Gastroesophageal sphincter (tissue), 4 donors: ENCODE data around the gene WNT9A. TPM values are rescaled to one million over a fixed set of nuclear protein-coding genes. Genes with fewer than 3 reads are reported as not detected.

Experiments used
- ATAC-seq: fragments of 150-250 bp; one replicate; pipeline ENCODE4 v1.9.1; 2016; ENCODE audit warnings: mild to moderate bottlenecking, moderate library complexity
- H3K27ac ChIP-seq, 4 donors: fragments of 200-600 bp; sonication (generic) in 3 of 4; 1 replicate in 3 of 4; 2 replicates in 1 of 4; pipeline ENCODE4 v1.5.1; 2016 to 2019
- H3K27me3 ChIP-seq: fragments of 200-600 bp; sonication (generic); one replicate; pipeline ENCODE4 v1.5.1; 2019
- H3K36me3 ChIP-seq, 2 donors: fragments of 200-600 bp; sonication (generic); one replicate each; pipeline ENCODE4 v1.5.1; 2019; ENCODE audit warnings: control low read depth in 1 of 2
- H3K4me1 ChIP-seq, 3 donors: fragments of 200-600 bp; sonication (generic); 1 replicate in 2 of 3; 2 replicates in 1 of 3; pipeline ENCODE4 v1.5.1; 2016 to 2019; ENCODE audit warnings: control low read depth in 2 of 3
- H3K4me3 ChIP-seq, 2 donors: fragments of 200-600 bp; sonication (generic); one replicate each; pipeline ENCODE4 v1.5.1; 2019; ENCODE audit warnings: mild to moderate bottlenecking in 1 of 2, moderate library complexity in 1 of 2
- H3K9me3 ChIP-seq, 3 donors: fragments of 200-600 bp; sonication (generic); one replicate each; pipeline ENCODE4 v1.5.1; 2017 to 2019; ENCODE audit warnings: control low read depth in 2 of 3
- CTCF ChIP-seq, 4 experiments: fragments of 200-600 bp in 2 of 4; fragments of 450-650 bp in 2 of 4; sonication (generic) in 1 of 4; IDR thresholded peaks; one replicate each; pipeline ENCODE4 v1.5.1; 2017 to 2019; ENCODE audit warnings: antibody characterized with exemption in 4 of 4, mild to moderate bottlenecking in 2 of 4, moderate library complexity in 2 of 4
- EP300 ChIP-seq: sonication (generic); formaldehyde crosslinking; IDR thresholded peaks from one replicate; pipeline ENCODE4 v1.6.1; 2017; ENCODE audit warnings: antibody characterized with exemption, mild to moderate bottlenecking
- POLR2A ChIP-seq, 2 donors: fragments of 450-650 bp; IDR thresholded peaks; one replicate each; pipeline ENCODE4 v1.6.1; 2017; ENCODE audit warnings: antibody characterized with exemption in 2 of 2, mild to moderate bottlenecking in 2 of 2, moderate library complexity in 1 of 2
- POLR2AphosphoS5 ChIP-seq: sonication (generic); formaldehyde crosslinking; IDR thresholded peaks from one replicate; pipeline ENCODE4 v1.6.1; 2017; ENCODE audit warnings: antibody characterized with exemption
- WGBS, 2 donors: methylation state at CpG; one replicate each; pipeline ENCODE4 v1.1.5; 2018; ENCODE audit warnings: low coverage in 1 of 2; 5-methylcytosine and 5-hydroxymethylcytosine counted together
- total RNA-seq, 4 donors: library from RNA; depleted of rRNA; stranded (reverse); fragments of >200 nt; gene quantifications; one replicate each; pipeline ENCODE4 v1.1.0, GENCODE V29; 2016

WNT9A gene
- total RNA-seq, 4 donors from 2014 or later = 5.4 to 14.0 (median 6.6) TPM

- TF ChIP-seq POLR2AphosphoS5 (no peak), POLR2A (IDR thresholded peaks at IDR 0.05) (no peak), CTCF (IDR thresholded peaks at IDR 0.05) (no peak), EP300 (no peak)
- 51 to 60% methylated on average over 1 to 12 of the region's 22 CpGs for WGBS, 2 donors
- no peaks in the 10 kb centered on the region for H3K27me3 ChIP-seq
- no peaks in the 10 kb centered on the region for H3K9me3 ChIP-seq
- no peak overlapping the region for H3K27ac ChIP-seq
- no peaks in the 10 kb centered on the region for H3K4me1 ChIP-seq
- peaks cover 0 to 11% of the 10 kb centered on the region in 2 donors for H3K36me3 ChIP-seq
- H3K4me3 ChIP-seq = no peak overlapping the region
- ATAC-seq = no peak
These were observed 31.9 kb downstream of the WNT9A start for GRCh38 chr1:227915564-227916553.

- no peaks in the 10 kb centered on the region for H3K4me1 ChIP-seq
- no peaks in the 10 kb centered on the region for H3K9me3 ChIP-seq
- no peak for ATAC-seq
These were observed 32.8 kb downstream of the WNT9A start for GRCh38 chr1:227914801-227915563.

GRCh38 chr1:227913764-227914721, 33.7 kb downstream of the WNT9A start:
- H3K9me3 ChIP-seq = no peaks in the 10 kb centered on the region
- WGBS, 2 donors = 40% methylated on average over 1 of the region's 17 CpGs; no CpG with 5 or more reads in 1 of the 2 donors
- ATAC-seq = no peak
- H3K4me1 ChIP-seq = no peaks in the 10 kb centered on the region
- no peak for TF ChIP-seq CTCF (IDR thresholded peaks at IDR 0.05)
- no peak for TF ChIP-seq EP300
- no peak for TF ChIP-seq POLR2A (IDR thresholded peaks at IDR 0.05)
- TF ChIP-seq POLR2AphosphoS5 = no peak
- H3K4me3 ChIP-seq = no peak overlapping the region
- no peaks in the 10 kb centered on the region for H3K27me3 ChIP-seq
- H3K36me3 ChIP-seq = no peaks in the 10 kb centered on the region
- H3K27ac ChIP-seq = no peak overlapping the region

More at GRCh38 chr1:227914801-227915563, 32.8 kb downstream of the WNT9A start:
- H3K36me3 ChIP-seq = peaks cover 0 to 2% of the 10 kb centered on the region in 2 donors
- H3K27ac ChIP-seq = no peak overlapping the region
- WGBS, 2 donors = 83% methylated on average over 3 of the region's 7 CpGs; no CpG with 5 or more reads in 1 of the 2 donors
- H3K27me3 ChIP-seq = no peaks in the 10 kb centered on the region
- no peak overlapping the region for H3K4me3 ChIP-seq
- no peak for TF ChIP-seq POLR2A (IDR thresholded peaks at IDR 0.05)
- no peak for TF ChIP-seq POLR2AphosphoS5
- TF ChIP-seq CTCF (IDR thresholded peaks at IDR 0.05) = no peak
- no peak for TF ChIP-seq EP300

GRCh38 chr1:227913396-227913763, 34.4 kb downstream of the WNT9A start:
- WGBS, 2 donors = 20 to 58% methylated on average over 1 to 5 of the region's 5 CpGs
- no peak overlapping the region for H3K4me3 ChIP-seq
- TF ChIP-seq CTCF (IDR thresholded peaks at IDR 0.05) = no peak
- no peak for TF ChIP-seq POLR2AphosphoS5
- no peak for TF ChIP-seq EP300
- no peak for TF ChIP-seq POLR2A (IDR thresholded peaks at IDR 0.05)
- ATAC-seq = no peak
- H3K36me3 ChIP-seq = no peaks in the 10 kb centered on the region
- no peaks in the 10 kb centered on the region for H3K9me3 ChIP-seq
- H3K4me1 ChIP-seq = no peaks in the 10 kb centered on the region
- H3K27me3 ChIP-seq = no peaks in the 10 kb centered on the region
- no peak overlapping the region for H3K27ac ChIP-seq
